ENCODE data around the gene HOXB13. TPM values are rescaled to one million over a fixed set of nuclear protein-coding genes. Genes with fewer than 3 reads are reported as not detected.
A peak's percentile ranks its signal among the peaks of the same experiment; 100 is the strongest.

Gene HOXB13
- total RNA-seq, 2 experiments from 2014 or later, result not detected

- no peak overlapping the region for H3K27ac Mint-ChIP-seq
- POLR2A ChIA-PET, result no interaction called here
Observed at GRCh38 chr17:48726916-48727286, 1.6 kb downstream of the HOXB13 start.

DNA sequence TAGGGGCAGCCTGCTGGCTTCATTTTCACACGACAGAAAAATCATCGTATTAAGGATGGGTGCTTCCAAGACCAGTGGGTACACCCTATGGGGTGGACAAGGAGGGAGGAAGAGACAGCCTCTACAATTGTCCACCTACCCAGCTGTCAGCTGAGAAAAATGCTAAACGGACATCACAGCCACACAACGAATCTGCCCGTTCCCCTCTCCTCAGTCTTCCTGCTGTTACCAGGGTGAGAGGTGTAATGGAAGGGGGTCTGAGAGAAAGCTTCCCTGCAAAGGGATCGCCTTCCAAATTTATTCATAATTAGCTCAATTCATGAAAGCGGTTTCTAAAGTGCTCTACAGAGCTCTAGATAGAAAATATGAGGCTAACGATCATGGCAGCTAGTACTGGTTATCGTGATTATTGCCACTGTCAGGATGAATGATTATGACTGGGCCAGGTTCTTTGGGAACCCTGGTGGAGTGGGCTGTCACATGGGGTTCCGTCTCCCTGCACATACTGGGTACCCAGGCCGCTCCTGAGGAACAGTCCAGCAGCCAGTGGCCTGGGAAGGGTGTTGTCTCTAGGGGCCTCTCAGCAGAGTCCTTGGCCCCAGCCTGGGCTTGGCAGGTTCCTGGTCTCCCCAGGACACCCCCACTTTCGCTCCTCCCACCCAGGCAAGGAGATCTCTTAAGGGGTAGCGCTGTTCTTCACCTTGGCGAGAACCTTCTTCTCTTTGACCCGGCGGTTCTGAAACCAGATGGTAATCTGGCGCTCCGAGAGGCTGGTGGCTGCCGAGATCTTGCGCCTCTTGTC, 2.2 kb downstream of the HOXB13 start:
- H3K27ac Mint-ChIP-seq, result no peak overlapping the region
- no peaks in the 10 kb centered on the region for H3K36me3 Mint-ChIP-seq
- ATAC-seq (ENCODE audit: low read depth) (no peak), DNase-seq (no peak)
- peaks cover 98% of the 10 kb centered on the region for H3K27me3 Mint-ChIP-seq
- peaks cover 21% of the 10 kb centered on the region for H3K4me1 Mint-ChIP-seq
- H3K4me3 Mint-ChIP-seq, result no peak overlapping the region
- no peaks in the 10 kb centered on the region for H3K9me3 Mint-ChIP-seq
- POLR2A ChIA-PET, result interaction anchor here (0.6 to 1.0 kb wide), 2 partner anchors 18 to 56 kb away, joined by 3 to 4 read pairs; no protein-coding TSS in a partner anchor

More at GRCh38 chr17:48726916-48727286, 1.6 kb downstream of the HOXB13 start:
- peaks cover 21% of the 10 kb centered on the region for H3K4me1 Mint-ChIP-seq
- no peak for DNase-seq
- no peaks in the 10 kb centered on the region for H3K36me3 Mint-ChIP-seq
- H3K9me3 Mint-ChIP-seq, result no peaks in the 10 kb centered on the region
- no peak overlapping the region for H3K4me3 Mint-ChIP-seq
- ATAC-seq (ENCODE audit: low read depth), result no peak
- H3K27me3 Mint-ChIP-seq, result peaks cover 99% of the 10 kb centered on the region

DNA sequence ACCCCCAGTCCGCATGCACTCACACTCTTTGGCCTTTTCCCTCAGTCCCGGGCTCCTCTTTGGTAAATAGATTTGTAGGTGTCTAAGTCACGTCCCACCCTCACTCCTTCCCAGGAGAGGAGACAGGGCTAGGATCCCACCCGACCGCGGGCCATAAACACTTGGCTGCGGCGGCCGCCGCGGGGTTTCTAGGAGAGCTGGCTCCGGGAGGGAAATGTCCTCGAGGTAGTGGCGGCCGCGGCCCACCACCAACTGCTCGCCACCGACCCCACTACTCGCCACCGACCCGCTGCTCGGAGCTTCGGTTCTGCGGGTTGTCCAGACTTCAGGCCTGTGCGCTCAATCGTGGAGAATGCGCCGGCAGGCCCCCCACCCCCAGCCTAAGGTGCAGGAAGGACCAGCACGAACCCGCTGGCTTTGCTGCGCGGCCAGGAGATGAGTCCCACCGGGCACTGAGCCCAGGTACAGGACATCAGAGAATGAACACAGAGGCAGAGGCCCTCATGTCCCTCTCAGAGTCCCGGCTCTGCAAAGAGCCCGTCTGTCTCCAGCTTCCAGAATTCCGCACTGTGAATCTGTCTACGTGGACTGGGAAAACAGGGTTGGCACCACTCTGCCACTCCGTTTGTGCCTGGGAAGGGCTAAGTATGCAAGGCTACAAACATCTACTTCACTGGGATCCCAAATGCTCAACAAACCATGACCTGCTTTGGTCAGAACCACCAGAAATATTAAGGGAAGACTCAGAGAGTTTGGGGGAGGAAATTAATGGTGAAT, 3.1 kb downstream of the HOXB13 start:
- H3K27ac Mint-ChIP-seq, result no peak overlapping the region
- ATAC-seq (ENCODE audit: low read depth), result no peak

DNA sequence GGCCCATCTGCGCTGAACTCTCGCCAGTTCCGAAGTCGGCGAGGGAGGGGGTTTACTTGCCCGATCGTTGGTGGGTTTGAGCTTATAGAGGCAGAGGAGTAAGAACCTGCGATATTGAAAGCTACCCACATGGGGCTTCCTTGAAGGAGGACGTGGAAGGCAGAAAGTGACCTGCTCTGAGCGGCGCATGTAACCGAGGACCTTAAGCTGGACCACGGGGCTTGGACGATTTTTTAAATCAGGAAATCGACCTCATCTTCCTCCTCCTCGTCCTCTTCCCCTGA, 3.6 kb downstream of the HOXB13 start:
- Mint-ChIP-seq H3K36me3 (no peaks in the 10 kb centered on the region), H3K4me1 (peaks cover 27% of the 10 kb centered on the region)

More for the DNA sequence above, 3.1 kb downstream of the HOXB13 start:
- Mint-ChIP-seq H3K4me1 (peaks cover 25% of the 10 kb centered on the region), H3K27me3 (peaks cover 98% of the 10 kb centered on the region), H3K36me3 (no peaks in the 10 kb centered on the region), H3K9me3 (no peaks in the 10 kb centered on the region), H3K4me3 (peak overlapping the region; percentile 21)
- POLR2A ChIA-PET, result interaction anchor here (0.6 to 1.0 kb wide), 3 partner anchors 18 to 501 kb away, joined by 3 to 6 read pairs (median 4); no protein-coding TSS in a partner anchor
- DNase-seq, result no peak

GRCh38 chr17:48724251-48725003, 4.1 kb downstream of the HOXB13 start:
- peak; percentile 65 for ATAC-seq (ENCODE audit: low read depth)
- H3K4me3 Mint-ChIP-seq, result peak overlapping the region; percentile 60
- no peaks in the 10 kb centered on the region for H3K36me3 Mint-ChIP-seq
- no peaks in the 10 kb centered on the region for H3K9me3 Mint-ChIP-seq
- POLR2A ChIA-PET, result interaction anchor here (1.0 to 1.2 kb wide), 2 partner anchors 88 to 154 kb away, joined by 4 read pairs; no protein-coding TSS in a partner anchor
- peaks cover 27% of the 10 kb centered on the region for H3K4me1 Mint-ChIP-seq
- no peak overlapping the region for H3K27ac Mint-ChIP-seq
- DNase-seq, result peak; percentile 84
- peaks cover 97% of the 10 kb centered on the region for H3K27me3 Mint-ChIP-seq

More for the DNA sequence above, 3.6 kb downstream of the HOXB13 start:
- POLR2A ChIA-PET, result interaction anchor here (0.6 kb wide), 1 partner anchor 501 kb away, joined by 6 read pairs; no protein-coding TSS in a partner anchor
- peak; percentile 44 for DNase-seq
- no peak overlapping the region for H3K27ac Mint-ChIP-seq
- peak overlapping the region; percentile 21 for H3K4me3 Mint-ChIP-seq
- no peak for ATAC-seq (ENCODE audit: low read depth)
- no peaks in the 10 kb centered on the region for H3K9me3 Mint-ChIP-seq
- H3K27me3 Mint-ChIP-seq, result peaks cover 98% of the 10 kb centered on the region

GRCh38 chr17:48723423-48724250, 4.9 kb downstream of the HOXB13 start:
- no peaks in the 10 kb centered on the region for H3K9me3 Mint-ChIP-seq
- peaks cover 2% of the 10 kb centered on the region for H3K36me3 Mint-ChIP-seq
- POLR2A ChIA-PET, result interaction anchor here (0.6 to 1.2 kb wide), 3 partner anchors 87 to 155 kb away, joined by 4 read pairs; no protein-coding TSS in a partner anchor
- H3K4me1 Mint-ChIP-seq, result peaks cover 29% of the 10 kb centered on the region
- H3K4me3 Mint-ChIP-seq, result peak overlapping the region; percentile 61
- peak; percentile 48 for DNase-seq
- H3K27me3 Mint-ChIP-seq, result peaks cover 98% of the 10 kb centered on the region
- ATAC-seq (ENCODE audit: low read depth), result no peak
- H3K27ac Mint-ChIP-seq, result peak overlapping the region; percentile 56

DNA sequence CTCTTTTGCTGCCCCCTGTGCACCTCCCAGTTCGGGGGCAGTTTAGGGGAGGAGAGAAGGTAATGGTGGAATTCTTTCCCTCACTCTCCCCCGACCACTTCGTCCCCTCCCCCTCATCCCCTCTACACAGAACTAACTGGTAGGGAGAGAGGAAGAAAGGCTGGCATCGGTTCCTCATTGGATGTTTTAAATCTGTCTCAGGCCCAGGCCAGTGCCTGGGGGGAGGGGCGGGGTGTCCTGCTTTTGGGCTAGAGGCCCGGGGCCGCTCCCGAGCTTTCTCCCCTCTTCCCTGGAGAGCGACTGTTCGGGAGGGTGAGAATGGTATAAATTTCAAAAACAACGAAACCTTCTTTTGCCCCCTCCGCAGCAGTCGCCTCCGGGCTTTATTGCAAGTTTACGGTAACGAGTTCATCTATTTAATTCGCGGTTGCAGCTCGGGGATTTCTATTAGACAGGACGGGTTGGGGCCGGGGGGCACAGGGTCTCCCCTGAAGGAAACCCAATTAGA, 5.6 kb downstream of the HOXB13 start, which contains the start of gene PRAC2:
Gene PRAC2, plus strand, starts transcription at position 271 of the 508 bp plus-strand sequence. CDS start 1,226 bp downstream, outside the sequence.
- Mint-ChIP-seq H3K4me3 (peak within 1 kb of the TSS; percentile 61), H3K27me3 (peaks cover 98% of the 10 kb centered on the region), H3K9me3 (no peaks in the 10 kb centered on the region), H3K36me3 (peaks cover 2% of the 10 kb centered on the region), H3K4me1 (peaks cover 34% of the 10 kb centered on the region), H3K27ac (peak within 1 kb of the TSS; percentile 56)
- ATAC-seq (ENCODE audit: low read depth) (no peak), DNase-seq (no peak)
- POLR2A ChIA-PET, result interaction anchor here (0.6 to 1.2 kb wide), 3 partner anchors 87 to 156 kb away, joined by 4 read pairs; no protein-coding TSS in a partner anchor

GRCh38 chr17:48722201-48722907, 6.2 kb downstream of the HOXB13 start, which contains the start of gene PRAC1:
TSS of gene PRAC1 (minus strand) at chr17:48722518. CDS start at chr17:48722392, 126 bp downstream.
- no peak within 1 kb of the TSS for H3K27ac Mint-ChIP-seq
- H3K27me3 Mint-ChIP-seq, result peaks cover 98% of the 10 kb centered on the region
- ATAC-seq (ENCODE audit: low read depth), result peak; percentile 13
- H3K4me1 Mint-ChIP-seq, result peaks cover 36% of the 10 kb centered on the region
- POLR2A ChIA-PET, result no interaction called here
- DNase-seq, result peak; percentile 41
- peaks cover 2% of the 10 kb centered on the region for H3K36me3 Mint-ChIP-seq
- no peaks in the 10 kb centered on the region for H3K9me3 Mint-ChIP-seq
- peak within 1 kb of the TSS; percentile 61 for H3K4me3 Mint-ChIP-seq

DNA sequence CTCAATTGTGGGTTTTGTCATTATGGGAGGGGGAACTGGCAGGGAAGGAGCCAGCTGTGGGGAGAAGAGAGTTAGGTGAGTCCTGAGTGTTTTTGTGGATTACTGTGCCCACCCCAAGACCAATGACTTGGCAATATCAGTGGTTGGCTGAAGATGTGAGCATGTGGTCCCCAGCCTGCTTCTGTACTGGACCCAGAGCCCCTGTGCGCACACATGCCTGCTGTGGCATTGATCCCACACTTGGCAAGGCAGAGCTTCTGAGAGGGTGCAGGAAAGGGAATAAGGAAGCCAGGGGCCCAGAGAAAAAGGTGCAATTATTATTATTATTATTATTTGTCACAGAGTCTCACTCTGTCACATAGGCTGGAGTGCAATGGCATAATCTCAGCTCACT, 7.5 kb downstream of the HOXB13 start:
- Mint-ChIP-seq H3K4me3 (no peak overlapping the region), H3K36me3 (peaks cover 2% of the 10 kb centered on the region), H3K27me3 (peaks cover 96% of the 10 kb centered on the region), H3K27ac (no peak overlapping the region), H3K9me3 (no peaks in the 10 kb centered on the region), H3K4me1 (peaks cover 33% of the 10 kb centered on the region)
- no peak for DNase-seq
- POLR2A ChIA-PET, result no interaction called here
- no peak for ATAC-seq (ENCODE audit: low read depth)

DNA sequence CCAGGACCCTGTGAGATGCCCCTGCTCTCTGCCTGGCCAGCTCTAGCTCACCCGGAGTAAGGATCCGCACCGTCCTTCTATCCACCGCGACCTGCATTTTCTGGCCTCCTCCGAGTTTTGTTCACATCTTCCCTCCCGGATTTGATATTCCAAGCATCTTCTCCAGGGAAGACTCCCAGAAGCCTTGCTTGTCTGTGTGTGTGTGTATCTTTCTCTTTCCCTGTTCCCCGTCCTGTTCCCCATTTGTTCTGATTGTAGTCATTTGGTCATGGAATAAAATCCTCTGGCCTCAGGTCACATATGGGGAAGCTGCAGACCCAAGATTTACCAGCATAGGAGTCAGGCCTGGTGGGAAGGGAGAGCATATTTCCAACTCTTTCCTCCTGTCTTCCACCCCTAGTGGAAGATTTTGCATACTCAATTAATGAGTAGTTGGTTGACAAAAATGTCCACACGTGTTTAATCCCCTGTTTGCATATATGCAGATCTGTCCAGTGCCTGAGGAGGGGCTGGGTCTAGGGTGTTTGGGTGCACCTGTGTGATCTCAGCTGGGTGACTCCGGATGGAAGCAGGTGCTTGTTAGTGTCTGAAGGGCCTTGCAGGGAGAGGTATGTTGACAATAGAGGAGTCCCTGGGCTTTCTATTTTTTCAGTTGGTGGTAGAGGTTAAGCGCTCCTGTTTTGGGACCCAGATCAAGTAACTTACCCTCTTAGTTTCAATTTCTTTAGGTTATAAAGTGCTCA, 8.1 kb downstream of the HOXB13 start:
- H3K4me3 Mint-ChIP-seq, result peak overlapping the region; percentile 9
- no peak for DNase-seq
- H3K4me1 Mint-ChIP-seq, result peaks cover 33% of the 10 kb centered on the region
- POLR2A ChIA-PET, result no interaction called here
- H3K36me3 Mint-ChIP-seq, result peaks cover 2% of the 10 kb centered on the region
- peaks cover 94% of the 10 kb centered on the region for H3K27me3 Mint-ChIP-seq
- ATAC-seq (ENCODE audit: low read depth), result no peak
- H3K9me3 Mint-ChIP-seq, result no peaks in the 10 kb centered on the region
- H3K27ac Mint-ChIP-seq, result peak overlapping the region; percentile 47

DNA sequence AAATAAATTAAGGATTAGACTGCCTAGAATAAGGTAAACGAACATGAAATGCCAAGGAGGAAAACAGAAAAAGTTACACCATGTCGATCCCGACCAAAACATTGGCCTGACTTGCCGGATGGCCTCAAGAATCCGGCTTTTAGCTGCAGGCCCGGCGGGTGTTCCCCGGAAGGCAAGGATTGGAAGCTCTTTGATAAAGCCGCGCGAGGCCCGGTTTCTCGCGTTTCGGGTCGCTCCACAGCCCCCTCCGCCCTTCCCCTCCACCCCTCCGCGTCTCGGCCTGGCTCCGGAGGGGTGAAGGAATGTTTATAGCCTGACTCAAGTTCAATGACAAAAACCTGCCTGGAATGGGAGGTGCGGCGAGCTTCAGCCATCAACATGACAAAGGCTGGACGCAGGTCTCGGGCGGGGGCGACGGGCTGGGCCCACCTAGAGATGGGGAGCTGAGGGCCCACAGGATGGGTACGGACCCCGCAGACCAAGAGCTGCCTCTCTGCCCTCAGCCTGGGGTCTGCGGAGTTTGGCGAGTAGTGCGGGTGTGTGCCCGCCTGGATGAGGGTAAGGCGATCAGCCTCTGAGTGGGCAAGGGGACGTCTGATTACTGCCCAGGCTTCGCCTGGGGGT, 8.8 kb downstream of the HOXB13 start:
- H3K27me3 Mint-ChIP-seq, result peaks cover 93% of the 10 kb centered on the region
- no peaks in the 10 kb centered on the region for H3K9me3 Mint-ChIP-seq
- H3K36me3 Mint-ChIP-seq, result peaks cover 2% of the 10 kb centered on the region
- no peak for ATAC-seq (ENCODE audit: low read depth)
- H3K4me1 Mint-ChIP-seq, result peaks cover 33% of the 10 kb centered on the region
- H3K27ac Mint-ChIP-seq, result peak overlapping the region; percentile 60
- no peak overlapping the region for H3K4me3 Mint-ChIP-seq
- POLR2A ChIA-PET, result no interaction called here
- peak; percentile 43 for DNase-seq
